IPS-NIHi7 (cell line): ENCODE data around the gene VWA8.
"Not testable (repeated sequence)": the region's sequence is repeated elsewhere in the genome, so short reads cannot be mapped to it uniquely, and the experiment has no call there.

Experiments used
- DNase-seq: peaks from one replicate; pipeline ENCODE4 v3.0.0; 2012; ENCODE audit warnings: mixed read lengths; ENCODE audit errors: extremely low spot score

The VWA8 gene

GRCh38 chr13:41966671-41967070, 5.8 kb upstream of the VWA8 start:
- DNase-seq = no peak

GRCh38 chr13:41962994-41963393, 2.1 kb upstream of the VWA8 start:
- DNase-seq = no peak

- DNase-seq = no peak
These were observed 504 bp upstream of the VWA8 start for GRCh38 chr13:41961466-41961760.

- peak; percentile 25 for DNase-seq
These were observed 685 bp downstream of the VWA8 start for GRCh38 chr13:41960211-41960636.

- DNase-seq = no peak
These were observed 4.6 kb downstream of the VWA8 start for GRCh38 chr13:41956272-41956671.

DNA sequence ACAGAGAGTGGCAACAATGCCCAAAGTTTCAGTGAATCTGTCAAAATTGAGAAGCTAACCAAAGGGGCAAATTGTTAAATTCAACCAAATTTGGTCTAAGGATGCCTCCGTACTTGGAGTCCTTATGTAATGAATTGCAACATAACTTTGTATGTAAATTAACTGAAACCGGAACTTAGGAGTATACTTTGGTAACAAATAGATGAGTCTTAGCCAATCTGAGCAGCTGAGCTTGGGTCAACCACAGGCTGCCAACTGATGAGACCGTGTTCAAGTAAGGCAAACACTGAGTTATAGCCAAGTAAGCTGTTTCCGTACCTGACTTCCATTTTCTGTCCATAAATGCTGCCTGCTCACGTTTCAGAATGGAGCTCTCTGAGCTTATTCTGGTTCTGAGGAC, 5.3 kb downstream of the VWA8 start:
- DNase-seq = no peak

GRCh38 chr13:41954226-41954625, 6.7 kb downstream of the VWA8 start:
- no peak for DNase-seq

DNA sequence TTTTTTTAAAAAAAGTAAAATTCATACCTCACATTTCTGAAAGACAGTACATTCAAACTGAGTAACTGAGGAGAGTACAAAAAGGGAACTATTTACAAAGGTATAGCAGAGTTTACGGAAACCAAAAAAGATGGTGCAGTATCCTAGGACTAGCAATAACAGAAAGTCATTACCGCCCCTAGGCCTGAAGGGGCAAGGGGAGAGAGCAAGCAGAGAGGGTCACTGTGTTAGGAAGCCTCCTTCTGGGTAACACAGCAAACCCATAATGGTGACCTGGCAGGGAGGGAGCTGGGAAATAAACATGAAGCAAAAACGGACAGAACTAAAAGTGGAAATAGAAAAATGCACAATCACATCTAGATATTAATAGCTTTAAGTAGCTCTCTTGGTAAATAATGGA, 8.2 kb downstream of the VWA8 start:
- no peak for DNase-seq

GRCh38 chr13:41949104-41949503, 11.8 kb downstream of the VWA8 start:
- not testable (repeated sequence) for DNase-seq

DNA sequence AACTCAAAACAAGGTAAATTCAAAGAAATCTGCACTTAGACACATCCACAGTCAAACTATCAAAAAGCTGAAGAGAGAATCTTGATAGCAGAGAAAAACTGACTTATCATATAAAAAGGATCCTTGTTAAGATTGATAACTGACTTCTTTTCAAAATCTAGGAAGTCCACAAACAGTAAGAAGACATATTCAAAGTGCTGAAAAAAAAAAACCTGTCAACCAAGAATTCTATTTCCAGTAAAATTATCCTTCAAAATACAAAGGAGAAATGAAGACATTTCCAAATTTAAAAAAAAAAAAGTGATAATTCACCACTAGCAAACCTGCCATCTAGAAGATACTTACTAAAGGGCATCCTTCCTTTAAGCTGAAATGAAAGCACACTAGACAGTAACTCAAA, 15.0 kb downstream of the VWA8 start:
- DNase-seq = no peak

- DNase-seq = no peak
These were observed 16.1 kb downstream of the VWA8 start for GRCh38 chr13:41944635-41945397.

DNA sequence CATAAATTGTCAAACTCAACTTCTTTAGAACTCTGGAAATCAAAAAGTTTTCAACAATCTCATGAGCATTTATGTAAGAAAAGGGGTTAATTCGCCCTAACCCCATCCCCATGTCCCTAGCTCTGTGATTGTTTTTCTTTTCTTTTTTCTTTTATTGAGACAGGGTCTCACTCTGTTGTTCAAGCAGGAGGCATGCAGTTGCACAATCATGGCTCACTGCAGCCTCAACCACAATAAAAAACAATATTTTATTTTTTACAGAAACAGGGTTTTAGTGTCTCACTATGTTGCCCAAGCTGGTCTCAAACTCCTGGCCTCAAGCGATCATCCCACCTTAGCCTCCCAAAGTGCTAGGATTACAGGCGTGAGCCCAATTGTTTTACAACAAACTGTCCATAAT, 16.7 kb downstream of the VWA8 start:
- DNase-seq = no peak

GRCh38 chr13:41942462-41943094, 18.3 kb downstream of the VWA8 start:
- peak; percentile 51 for DNase-seq

GRCh38 chr13:41941174-41941573, 19.7 kb downstream of the VWA8 start:
- DNase-seq = no peak

GRCh38 chr13:41939398-41939797, 21.5 kb downstream of the VWA8 start:
- DNase-seq = no peak

DNA sequence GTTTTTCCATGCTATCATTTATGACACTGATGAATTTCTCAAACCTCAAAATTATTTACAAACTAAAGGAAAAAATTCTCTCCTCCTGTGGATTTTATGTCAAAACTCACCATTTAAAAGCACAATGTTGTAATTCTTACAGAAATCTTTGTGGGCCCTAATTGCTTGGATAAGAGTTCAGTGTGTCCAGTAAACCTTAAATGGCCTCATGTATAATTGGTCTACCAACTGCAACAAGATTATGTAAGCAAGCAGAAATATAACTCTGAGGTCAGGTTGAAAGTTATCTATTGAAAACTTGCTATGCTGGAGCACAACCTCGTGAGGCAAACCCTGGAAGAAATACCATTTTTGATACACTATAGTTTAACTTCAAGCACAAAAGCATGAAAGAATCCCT, 22.0 kb downstream of the VWA8 start:
- no peak for DNase-seq

GRCh38 chr13:41937388-41937787, 23.5 kb downstream of the VWA8 start:
- no peak for DNase-seq

GRCh38 chr13:41935501-41935900, 25.4 kb downstream of the VWA8 start:
- no peak for DNase-seq

DNA sequence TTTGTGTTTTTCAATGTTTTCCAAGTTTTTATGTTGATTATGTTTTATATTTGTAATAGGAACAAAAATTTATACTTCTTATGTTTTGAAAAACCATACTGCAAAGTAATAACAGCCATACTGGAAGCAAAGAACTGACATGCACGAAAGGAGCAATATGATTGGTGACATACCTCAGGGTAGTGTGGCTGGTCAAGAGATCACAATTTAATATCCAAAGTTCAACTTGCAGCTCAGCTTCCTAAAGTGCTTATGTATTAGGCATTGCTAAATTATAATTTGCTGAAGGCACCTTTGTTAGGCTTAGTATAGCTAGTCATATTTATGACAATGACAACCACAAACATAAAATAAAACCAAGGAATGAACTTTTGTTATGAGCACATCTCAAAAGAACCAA, 25.9 kb downstream of the VWA8 start:
- no peak for DNase-seq

DNA sequence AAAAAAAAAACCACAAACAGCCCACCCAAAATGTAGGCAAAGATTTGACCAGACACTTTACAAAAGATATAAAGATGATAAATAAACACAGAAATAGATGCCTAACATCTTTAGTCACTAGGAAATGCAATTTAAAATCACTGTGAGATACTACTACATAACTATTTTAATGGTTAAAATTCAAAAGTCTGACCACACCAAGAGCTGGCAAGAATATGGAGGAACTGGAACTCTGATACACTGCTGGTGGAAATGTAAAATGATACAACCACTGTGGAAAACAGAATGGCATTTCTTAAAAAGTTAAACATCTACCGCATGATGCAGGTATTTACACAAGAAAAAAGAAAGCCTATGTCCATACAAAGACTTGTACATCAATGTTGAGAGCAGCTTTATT, 26.8 kb downstream of the VWA8 start:
- DNase-seq = no peak

GRCh38 chr13:41931337-41931736, 29.6 kb downstream of the VWA8 start:
- DNase-seq = no peak

GRCh38 chr13:41930154-41930553, 30.8 kb downstream of the VWA8 start:
- no peak for DNase-seq

DNA sequence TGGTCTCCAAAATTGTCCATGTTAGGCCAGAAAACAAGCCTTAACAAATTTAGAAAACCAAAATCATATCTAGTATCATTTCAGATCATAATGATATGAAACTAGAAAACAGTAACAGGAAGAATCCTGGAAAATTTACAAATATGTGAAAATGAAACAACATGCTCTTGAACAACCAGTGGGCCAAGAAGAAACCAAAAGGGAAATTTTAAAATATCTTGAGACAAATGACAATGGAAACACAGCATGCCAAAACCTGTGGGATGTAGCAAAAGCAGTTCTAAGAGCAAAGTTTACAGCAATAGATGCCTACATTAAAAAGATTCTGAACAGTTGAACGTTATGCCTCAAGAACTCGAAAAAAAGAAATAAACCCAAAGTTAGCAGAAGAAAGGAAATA, 32.6 kb downstream of the VWA8 start:
- no peak for DNase-seq

DNA sequence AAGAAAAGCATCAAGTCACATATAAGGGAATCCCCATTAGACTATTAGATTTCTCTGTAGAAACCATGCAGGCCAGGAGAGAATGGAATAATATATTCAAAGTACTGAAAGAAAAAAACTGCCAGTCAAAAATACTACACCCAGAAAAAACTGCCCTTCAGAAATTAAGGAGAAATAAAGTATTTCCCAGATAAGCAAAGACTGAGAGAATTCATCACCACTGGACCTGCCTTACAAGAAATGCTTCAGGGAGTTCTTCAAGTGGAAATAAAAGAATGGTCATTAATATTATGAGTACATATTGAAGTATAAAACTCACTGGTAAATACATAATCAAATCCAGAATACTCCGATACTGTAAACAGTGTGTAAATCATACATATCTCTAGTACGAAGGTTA, 35.9 kb downstream of the VWA8 start:
- DNase-seq = no peak
